T1000 (cell line): ENCODE data around the gene ADGRV1.

ENCODE experiments used
- DNase-seq: peaks from one replicate; lab custom pipeline; 2025; ENCODE audit warnings: mixed read lengths; lab: John Stamatoyannopoulos, UW

Gene ADGRV1

DNA sequence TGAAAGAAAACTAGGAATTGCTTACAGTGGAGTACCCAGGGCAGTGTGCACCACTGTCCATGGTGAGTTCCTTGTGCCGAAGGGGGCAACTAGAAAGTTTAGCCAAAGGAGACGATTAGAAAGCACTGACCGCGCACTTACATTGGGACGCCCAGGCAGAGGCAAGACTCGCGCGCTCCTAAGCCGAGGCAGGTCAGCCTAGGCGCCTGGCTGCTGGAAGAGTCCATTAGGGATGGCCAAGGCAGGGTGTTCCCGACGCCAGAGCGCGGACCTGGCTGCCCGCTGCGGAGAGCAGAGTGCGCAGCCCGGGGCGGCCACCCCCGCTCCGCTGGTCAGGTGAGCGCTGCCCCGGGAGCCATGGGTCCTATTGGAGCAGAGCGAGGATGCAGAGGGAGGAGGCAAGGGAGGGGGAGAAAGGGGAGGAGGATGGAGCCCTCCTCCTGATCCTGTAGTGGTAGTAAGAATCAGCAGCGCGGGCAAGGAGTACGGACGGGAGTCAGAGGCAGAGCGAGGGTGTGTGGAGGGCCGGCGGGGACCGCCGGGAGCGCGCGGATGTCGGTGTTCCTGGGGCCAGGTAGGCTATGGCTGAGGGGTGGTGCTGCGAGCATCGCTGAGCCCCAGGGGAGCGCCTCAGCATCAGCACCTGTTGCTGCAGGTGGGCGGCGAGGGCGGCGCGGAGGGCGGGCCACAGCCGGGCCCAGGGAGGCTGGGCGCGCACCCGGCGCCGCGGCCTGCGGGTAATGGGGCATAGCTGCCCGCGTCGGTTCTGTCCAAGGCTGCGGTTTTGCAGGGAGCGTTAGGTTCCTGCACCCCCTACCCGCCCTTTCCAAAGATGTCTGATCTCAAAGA, at the start of gene ADGRV1:
Gene ADGRV1 (plus strand): TSS at position 454 of the 849 bp plus-strand sequence. CDS start 99 bp downstream, at position 553.
- DNase-seq, result peak; percentile 56

- DNase-seq, result no peak
Observed at GRCh38 chr5:90510438-90510837, 48.2 kb upstream of the ADGRV1 start.

GRCh38 chr5:90514520-90514919, 44.1 kb upstream of the ADGRV1 start:
- DNase-seq, result no peak

GRCh38 chr5:90518661-90519060, 39.9 kb upstream of the ADGRV1 start:
- DNase-seq, result no peak

DNA sequence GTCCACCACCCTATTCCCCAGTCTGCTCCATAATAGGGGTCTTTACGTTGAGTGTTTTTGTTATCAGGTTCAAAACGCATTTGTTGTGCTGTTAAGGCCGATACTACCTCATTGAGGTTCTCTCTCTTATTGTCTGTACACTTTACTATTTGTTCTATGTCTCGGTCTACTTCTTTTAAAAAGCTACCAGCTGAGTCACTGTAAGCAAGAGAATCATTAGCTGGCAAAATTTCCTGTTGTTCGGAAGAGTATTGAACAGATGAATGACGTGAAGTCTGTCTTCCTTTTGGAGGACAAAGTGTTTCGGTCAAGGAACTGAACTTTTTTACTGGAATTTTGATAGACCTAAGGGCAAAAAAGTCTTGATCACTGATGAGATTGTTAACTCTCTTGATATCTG, 39.5 kb upstream of the ADGRV1 start:
- DNase-seq, result no peak

DNA sequence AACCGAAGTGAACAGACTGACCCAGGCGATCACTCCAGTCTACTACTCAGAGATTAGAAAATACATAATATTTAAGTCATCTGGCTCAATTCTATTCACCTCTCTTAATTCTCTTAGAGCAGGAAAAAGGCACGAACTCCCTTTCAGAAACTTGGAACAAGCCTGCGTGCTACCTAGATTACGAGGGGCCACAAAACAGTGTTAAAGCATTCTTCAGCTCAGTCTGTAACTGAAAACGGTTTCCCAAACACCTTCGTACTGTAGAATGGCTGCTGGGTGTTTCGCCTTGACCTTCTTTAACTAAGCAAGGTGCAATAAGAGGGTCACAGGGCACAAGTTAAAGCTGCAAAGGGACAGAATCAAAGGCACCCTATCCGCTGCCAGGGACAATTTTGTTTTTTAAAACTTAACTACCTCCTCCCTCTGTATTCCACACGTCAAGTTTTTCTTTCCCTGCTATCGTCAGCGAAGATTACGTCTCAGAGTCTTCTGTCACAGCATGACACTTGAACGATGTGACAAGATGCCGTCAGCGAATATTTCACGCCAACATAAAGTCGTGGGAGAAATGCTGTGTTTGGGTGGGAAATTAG, 29.9 kb upstream of the ADGRV1 start:
- no peak for DNase-seq

DNA sequence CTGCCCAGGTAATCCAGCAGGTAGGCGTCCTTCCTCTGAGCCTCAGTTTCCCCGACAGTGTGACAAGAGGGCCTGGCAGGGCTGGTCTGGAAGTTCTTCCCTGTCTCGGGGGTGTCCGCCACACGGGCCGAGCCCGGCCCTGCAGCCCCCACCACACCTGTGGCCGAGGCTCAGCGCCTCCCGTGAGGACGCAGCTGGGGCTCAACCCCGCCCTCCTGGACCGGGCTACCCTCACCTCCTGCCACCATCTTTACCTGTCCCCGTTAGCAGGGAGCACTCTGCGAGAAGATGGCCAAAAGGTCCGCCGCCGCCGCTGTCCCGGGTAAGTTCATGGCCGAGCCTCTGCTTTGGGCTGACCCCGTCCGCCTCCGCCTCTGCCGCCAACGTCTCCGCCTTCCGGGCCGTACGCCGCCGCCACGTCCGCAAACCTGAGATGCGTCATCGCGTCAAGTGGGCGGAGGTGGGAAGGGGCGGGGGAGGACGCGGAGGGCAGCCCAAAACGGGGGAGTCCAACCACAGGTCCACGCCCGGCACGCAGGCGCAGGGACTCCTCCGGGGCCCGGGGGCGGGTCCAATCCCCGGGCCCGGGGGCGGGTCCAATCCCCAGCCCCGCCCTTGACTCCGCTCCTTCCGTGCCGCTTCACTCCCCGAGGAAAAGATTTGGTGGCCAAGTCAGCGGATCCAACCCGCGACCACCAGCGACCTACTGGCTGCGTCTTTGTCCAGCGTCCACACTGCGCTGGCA, 29.2 kb upstream of the ADGRV1 start, which contains the start of gene LYSMD3:
Gene LYSMD3 (minus strand): TSS at position 391 of the 745 bp plus-strand sequence. CDS start 4,295 bp downstream, outside the sequence.
- peak; percentile 92 for DNase-seq

GRCh38 chr5:90529939-90530677, 28.5 kb upstream of the ADGRV1 start:
- DNase-seq, result peak; percentile 68

GRCh38 chr5:90530736-90531487, 27.7 kb upstream of the ADGRV1 start:
- no peak for DNase-seq

GRCh38 chr5:90533794-90534193, 24.8 kb upstream of the ADGRV1 start:
- no peak for DNase-seq

DNA sequence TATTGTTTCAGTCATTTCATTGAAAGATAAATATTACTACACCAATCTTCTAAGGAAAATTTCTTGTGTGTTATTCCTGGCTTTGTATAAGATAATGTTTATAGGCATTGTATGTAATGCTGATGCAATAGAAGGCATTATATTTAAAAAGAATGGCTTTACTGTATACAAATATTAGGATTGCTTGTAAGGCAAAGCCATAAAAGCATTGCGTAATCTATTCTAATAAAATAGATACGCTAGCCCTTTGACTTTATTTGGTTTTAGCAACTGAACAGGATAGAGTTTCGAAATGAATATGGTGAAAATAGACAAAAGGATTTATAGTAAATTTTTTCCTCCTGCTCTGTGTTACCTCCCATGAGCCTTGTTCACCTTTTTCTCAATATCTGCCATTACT, 23.7 kb upstream of the ADGRV1 start:
- DNase-seq, result no peak

DNA sequence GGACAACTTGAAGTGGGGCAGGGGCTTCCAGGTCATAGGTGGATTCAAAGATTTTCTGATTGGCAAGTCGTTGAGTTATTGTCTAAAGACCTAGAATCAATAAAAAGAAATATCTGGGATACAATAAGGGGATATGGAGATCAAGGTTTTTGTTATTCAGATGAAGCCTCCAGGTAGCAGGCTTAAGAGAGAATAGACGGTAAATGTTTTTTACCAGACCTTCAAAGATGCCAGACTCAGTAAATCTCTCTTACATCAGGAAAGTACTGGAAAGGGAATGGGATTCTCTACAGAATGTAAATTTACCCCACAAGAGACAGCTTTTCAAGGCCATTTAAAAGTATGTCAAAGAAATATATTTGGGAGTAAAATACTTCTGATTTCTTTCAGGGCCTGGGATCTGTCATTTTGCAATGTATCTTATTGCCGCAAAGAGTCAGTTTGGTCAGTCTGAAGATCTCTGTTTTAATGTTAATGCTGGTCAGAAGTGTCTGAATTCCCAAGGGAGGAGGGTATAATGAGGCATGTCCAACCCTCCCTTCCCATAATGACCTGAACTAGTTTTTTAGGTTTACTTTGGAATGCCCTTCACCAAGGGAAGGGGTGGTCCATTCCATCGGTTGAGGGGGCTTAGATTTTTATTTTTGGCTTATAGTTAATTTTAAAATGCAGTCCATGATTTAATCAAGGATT, 15.6 kb upstream of the ADGRV1 start:
- DNase-seq, result no peak

GRCh38 chr5:90545511-90545910, 13.1 kb upstream of the ADGRV1 start:
- no peak for DNase-seq

GRCh38 chr5:90546216-90546837, 12.3 kb upstream of the ADGRV1 start:
- DNase-seq, result no peak

DNA sequence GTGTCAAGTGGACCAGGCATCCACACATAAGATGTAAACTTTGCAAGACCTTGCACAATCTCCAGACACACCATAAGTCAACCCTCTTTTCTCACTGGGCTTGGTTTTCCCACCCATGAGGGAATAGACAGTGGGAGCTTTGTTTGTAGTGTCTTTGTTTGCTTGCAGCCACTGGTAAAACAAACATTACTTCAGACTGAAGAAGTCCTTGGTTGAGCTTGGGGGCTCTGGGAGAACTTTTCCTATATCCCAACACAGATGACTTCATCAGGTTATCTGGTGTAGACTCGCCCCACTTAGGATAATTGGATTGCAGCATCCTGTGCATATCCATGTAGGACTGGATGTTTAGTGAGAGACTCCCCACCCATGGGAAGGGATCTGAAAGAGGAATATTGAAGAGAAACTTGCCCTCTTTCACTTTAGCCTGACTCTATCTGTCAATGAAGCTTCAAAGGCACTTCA, 11.5 kb upstream of the ADGRV1 start:
- DNase-seq, result no peak

DNA sequence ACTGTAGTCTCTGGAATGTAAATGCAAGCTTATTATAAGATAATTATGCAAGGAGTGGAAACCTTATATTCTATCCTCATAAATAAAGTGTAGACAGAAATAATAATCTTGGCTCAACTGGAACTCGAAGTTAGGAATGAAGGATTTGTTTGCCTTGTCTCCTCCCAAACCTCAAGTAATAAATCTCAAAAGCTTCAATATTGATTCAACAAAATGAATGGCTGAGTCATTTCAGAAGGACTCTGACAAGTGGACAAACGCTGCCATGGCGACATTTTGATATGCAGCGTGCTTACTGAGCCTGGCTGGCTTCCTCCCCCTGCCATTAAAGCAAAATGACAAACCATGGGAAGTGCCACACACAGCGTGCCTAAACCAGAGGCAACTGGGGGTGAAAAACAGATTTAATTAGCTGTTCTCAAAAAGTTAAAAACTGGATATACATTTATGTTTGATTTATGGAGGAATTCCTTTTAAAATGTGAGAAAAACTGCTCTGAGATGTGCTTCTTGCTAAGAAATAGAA, 10.5 kb upstream of the ADGRV1 start:
- DNase-seq, result no peak

DNA sequence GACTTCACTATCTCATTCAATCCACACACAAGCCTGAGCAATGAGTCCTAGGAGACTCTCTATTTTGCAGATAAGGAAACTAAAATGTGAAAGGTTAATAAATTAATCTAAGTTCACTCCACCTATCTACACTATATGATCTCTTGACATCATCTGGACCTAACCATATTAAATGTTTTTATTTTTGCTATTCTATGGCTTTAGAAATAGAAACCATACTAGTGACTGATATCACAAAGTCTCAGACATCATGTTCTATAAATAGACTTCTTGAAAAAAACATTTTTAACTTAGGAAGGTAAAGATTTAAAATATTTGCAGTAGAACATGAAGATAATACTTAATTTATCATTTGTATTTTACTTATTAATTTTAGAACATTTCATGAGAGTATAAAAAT, 9.4 kb upstream of the ADGRV1 start:
- DNase-seq, result no peak

- no peak for DNase-seq
Observed at GRCh38 chr5:90549729-90550275, 8.8 kb upstream of the ADGRV1 start.

DNA sequence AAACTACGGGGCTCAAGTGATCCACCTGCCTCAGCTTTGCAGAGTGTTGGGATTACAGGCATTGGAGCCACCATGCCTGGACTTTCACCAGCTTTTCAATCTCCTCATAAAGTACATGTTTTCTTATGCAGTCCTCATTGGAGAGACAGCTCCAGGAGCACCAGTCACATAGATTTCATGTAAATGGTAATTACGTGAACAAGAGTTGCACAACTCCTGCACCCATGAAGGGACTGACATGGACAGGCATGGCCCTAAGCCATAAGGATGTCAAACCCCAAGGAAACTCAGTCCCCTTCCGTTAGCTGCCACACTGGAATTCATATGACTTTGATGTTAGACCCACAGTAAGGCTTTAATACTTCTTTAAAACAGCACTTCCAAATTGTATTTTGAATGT, 7.6 kb upstream of the ADGRV1 start:
- DNase-seq, result no peak
